Cardiac muscle cell (in vitro differentiated cells and primary cell): ENCODE data around the gene EIF4EBP3. TPM values are rescaled to one million over a fixed set of nuclear protein-coding genes. Genes with fewer than 3 reads are reported as not detected.

Experiments used
- DNase-seq, 2 donors: peaks; one replicate each; pipeline versions ENCODE4 v3.0.0 to v3.0.0-alpha.2; 2010 to 2017; ENCODE audit warnings: low read depth in 1 of 2, low spot score in 1 of 2
- H3K27ac ChIP-seq: fragments of 200-600 bp; sonication (generic); 2 replicates; pipeline ENCODE4 v1.5.1; 2016
- H3K27me3 ChIP-seq: fragments of 200-600 bp; sonication (generic); 2 replicates; pipeline ENCODE4 v1.6.0; 2016; ENCODE audit warnings: control low read depth
- H3K36me3 ChIP-seq: fragments of 200-600 bp; sonication (generic); 2 replicates; pipeline ENCODE4 v1.5.1; 2016; ENCODE audit warnings: control low read depth
- H3K4me1 ChIP-seq: fragments of 200-600 bp; sonication (generic); 2 replicates; pipeline ENCODE4 v1.8.1; 2017; ENCODE audit warnings: low read depth, mild to moderate bottlenecking, mixed run types
- H3K4me3 ChIP-seq: fragments of 200-600 bp; sonication (generic); 2 replicates; pipeline ENCODE4 v1.5.1; 2016; ENCODE audit warnings: mild to moderate bottlenecking
- H3K9me3 ChIP-seq: fragments of 200-600 bp; sonication (generic); 2 replicates; pipeline ENCODE4 v1.5.1; 2017; ENCODE audit warnings: low read depth, mild to moderate bottlenecking, control low read depth
- polyA plus RNA-seq: library from polyadenylated mRNA; unstranded; fragments of >200 nt; fragmentation: Nextera tagmentation; extraction: Ambion mirVana; gene quantifications from 2 replicates; pipeline ENCODE4 v1.2.1, GENCODE V29; 2016
- total RNA-seq: library from RNA; depleted of rRNA; stranded (reverse); fragments of >200 nt; gene quantifications from 2 replicates; pipeline ENCODE4 v1.2.3, GENCODE V29; 2016
- TF ChIP-seq, protein P1 (sequence below): IDR thresholded peaks from 2 replicates; pipeline ENCODE4 v1.5.1; 2012; ENCODE audit warnings: low read depth, mild to moderate bottlenecking, low read length

The EIF4EBP3 gene
- total and polyA plus RNA-seq, 2 experiments from 2014 or later, result 3.1 to 6.6 TPM

DNA sequence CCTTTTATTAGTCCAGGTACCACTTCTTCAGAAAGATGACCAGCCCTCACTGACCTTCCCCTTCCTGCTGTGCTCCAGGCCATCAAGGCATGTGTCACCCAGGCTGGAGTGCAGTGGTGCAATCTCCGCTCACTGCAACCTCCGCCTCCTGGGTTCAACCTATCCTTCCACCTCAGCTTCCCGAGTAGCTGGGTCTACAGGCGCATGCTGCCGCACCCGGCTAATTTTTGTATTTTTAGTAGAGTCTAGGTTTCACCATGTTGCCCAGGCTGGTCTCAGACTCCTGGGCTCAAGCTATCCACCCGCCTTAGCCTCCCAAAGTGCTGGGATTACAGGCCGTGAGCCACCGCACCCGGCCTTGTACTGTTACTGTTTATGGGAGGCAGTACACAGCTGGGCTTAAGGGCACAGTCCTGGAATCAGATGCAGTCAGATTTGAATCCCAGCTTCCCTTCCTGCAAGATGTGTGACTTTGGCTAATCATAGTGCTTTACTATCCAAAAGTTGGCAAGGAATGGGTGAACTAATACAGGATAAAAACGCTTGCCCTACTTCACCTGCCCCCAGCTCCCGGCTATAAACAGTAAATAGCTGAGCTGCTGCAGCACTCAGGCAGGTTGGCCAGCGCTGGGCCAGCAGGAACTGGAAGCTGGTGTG, 483 bp upstream of the EIF4EBP3 start:
- Histone ChIP-seq H3K4me1 (peaks cover 14% of the 10 kb centered on the region), H3K27ac (peak overlapping the region; percentile 77), H3K36me3 (peaks cover 24% of the 10 kb centered on the region), H3K9me3 (no peaks in the 10 kb centered on the region), H3K27me3 (no peaks in the 10 kb centered on the region), H3K4me3 (peak overlapping the region; percentile 25)
- TF ChIP-seq, protein P1, sequence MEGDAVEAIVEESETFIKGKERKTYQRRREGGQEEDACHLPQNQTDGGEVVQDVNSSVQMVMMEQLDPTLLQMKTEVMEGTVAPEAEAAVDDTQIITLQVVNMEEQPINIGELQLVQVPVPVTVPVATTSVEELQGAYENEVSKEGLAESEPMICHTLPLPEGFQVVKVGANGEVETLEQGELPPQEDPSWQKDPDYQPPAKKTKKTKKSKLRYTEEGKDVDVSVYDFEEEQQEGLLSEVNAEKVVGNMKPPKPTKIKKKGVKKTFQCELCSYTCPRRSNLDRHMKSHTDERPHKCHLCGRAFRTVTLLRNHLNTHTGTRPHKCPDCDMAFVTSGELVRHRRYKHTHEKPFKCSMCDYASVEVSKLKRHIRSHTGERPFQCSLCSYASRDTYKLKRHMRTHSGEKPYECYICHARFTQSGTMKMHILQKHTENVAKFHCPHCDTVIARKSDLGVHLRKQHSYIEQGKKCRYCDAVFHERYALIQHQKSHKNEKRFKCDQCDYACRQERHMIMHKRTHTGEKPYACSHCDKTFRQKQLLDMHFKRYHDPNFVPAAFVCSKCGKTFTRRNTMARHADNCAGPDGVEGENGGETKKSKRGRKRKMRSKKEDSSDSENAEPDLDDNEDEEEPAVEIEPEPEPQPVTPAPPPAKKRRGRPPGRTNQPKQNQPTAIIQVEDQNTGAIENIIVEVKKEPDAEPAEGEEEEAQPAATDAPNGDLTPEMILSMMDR, result no peak
- no peak for DNase-seq

GRCh38 chr5:140548300-140548688, 832 bp downstream of the EIF4EBP3 start:
- Histone ChIP-seq H3K9me3 (no peaks in the 10 kb centered on the region), H3K4me3 (peak overlapping the region; percentile 25), H3K27ac (peak overlapping the region; percentile 75), H3K27me3 (no peaks in the 10 kb centered on the region), H3K36me3 (peaks cover 19% of the 10 kb centered on the region), H3K4me1 (peaks cover 14% of the 10 kb centered on the region)
- DNase-seq, result no peak
- TF ChIP-seq, protein P1, result no peak

GRCh38 chr5:140548791-140549190, 1.3 kb downstream of the EIF4EBP3 start:
- DNase-seq, result no peak
- peaks cover 14% of the 10 kb centered on the region for H3K4me1 ChIP-seq
- TF ChIP-seq, protein P1, result no peak
- H3K36me3 ChIP-seq, result peaks cover 18% of the 10 kb centered on the region
- H3K9me3 ChIP-seq, result no peaks in the 10 kb centered on the region
- H3K27me3 ChIP-seq, result no peaks in the 10 kb centered on the region
- H3K27ac ChIP-seq, result peak overlapping the region; percentile 66
- no peak overlapping the region for H3K4me3 ChIP-seq

GRCh38 chr5:140549237-140550144, 2.0 kb downstream of the EIF4EBP3 start:
- TF ChIP-seq, protein P1, result no peak
- Histone ChIP-seq H3K36me3 (peaks cover 18% of the 10 kb centered on the region), H3K9me3 (no peaks in the 10 kb centered on the region), H3K4me3 (no peak overlapping the region), H3K27ac (peak overlapping the region; percentile 66), H3K27me3 (no peaks in the 10 kb centered on the region), H3K4me1 (peaks cover 14% of the 10 kb centered on the region)
- DNase-seq, result peak; percentile 28 to 66

GRCh38 chr5:140550147-140551079, 3.0 kb downstream of the EIF4EBP3 start:
- TF ChIP-seq, protein P1, result no peak
- no peaks in the 10 kb centered on the region for H3K27me3 ChIP-seq
- H3K4me3 ChIP-seq, result no peak overlapping the region
- no peaks in the 10 kb centered on the region for H3K9me3 ChIP-seq
- peaks cover 18% of the 10 kb centered on the region for H3K36me3 ChIP-seq
- H3K27ac ChIP-seq, result peak overlapping the region; percentile 66
- peaks cover 14% of the 10 kb centered on the region for H3K4me1 ChIP-seq
- no peak for DNase-seq
